Chondrocyte (in vitro differentiated cells): Measurements from ENCODE around the gene HSD17B8. TPM values are rescaled to one million over a fixed set of nuclear protein-coding genes. Genes with fewer than 3 reads are reported as not detected.

Experiments
- DNase-seq: peaks from one replicate; pipeline ENCODE4 v3.0.0; 2021; ENCODE audit warnings: mixed read lengths, low spot score
- H3K27ac Mint-ChIP-seq: one replicate; pipeline ENCODE4 v1.8.0; 2021; ENCODE audit warnings: mild to moderate bottlenecking, moderate library complexity, mixed read lengths; ENCODE audit not compliant: unreplicated experiment
- H3K27me3 Mint-ChIP-seq: 2 replicates; pipeline ENCODE4 v1.8.0; 2021; ENCODE audit warnings: low read depth, mixed read lengths
- H3K36me3 Mint-ChIP-seq: 2 replicates; pipeline ENCODE4 v1.8.0; 2021; ENCODE audit warnings: low read depth, mixed read lengths
- H3K4me1 Mint-ChIP-seq: 2 replicates; pipeline ENCODE4 v1.8.0; 2021; ENCODE audit warnings: low read depth, mild to moderate bottlenecking, mixed read lengths
- H3K4me3 Mint-ChIP-seq: one replicate; pipeline ENCODE4 v1.8.0; 2021; ENCODE audit warnings: mild to moderate bottlenecking, moderate library complexity, mixed read lengths; ENCODE audit not compliant: unreplicated experiment
- H3K9me3 Mint-ChIP-seq: 2 replicates; pipeline ENCODE4 v1.8.0; 2021; ENCODE audit warnings: low read depth, mixed read lengths
- total RNA-seq: library from RNA; stranded (reverse); gene quantifications from 3 replicates; pipeline ENCODE4 v1.2.1, GENCODE V29; 2021
- TF ChIP-seq, protein P1 (sequence below): fragments of 200-600 bp; sonication (generic); IDR thresholded peaks from 2 replicates; pipeline ENCODE4 v1.5.0; 2021; ENCODE audit warnings: antibody characterized with exemption, mild to moderate bottlenecking, moderate library complexity

HSD17B8 gene
- total RNA-seq, 1 donor from 2014 or later = 0.60 TPM

DNA sequence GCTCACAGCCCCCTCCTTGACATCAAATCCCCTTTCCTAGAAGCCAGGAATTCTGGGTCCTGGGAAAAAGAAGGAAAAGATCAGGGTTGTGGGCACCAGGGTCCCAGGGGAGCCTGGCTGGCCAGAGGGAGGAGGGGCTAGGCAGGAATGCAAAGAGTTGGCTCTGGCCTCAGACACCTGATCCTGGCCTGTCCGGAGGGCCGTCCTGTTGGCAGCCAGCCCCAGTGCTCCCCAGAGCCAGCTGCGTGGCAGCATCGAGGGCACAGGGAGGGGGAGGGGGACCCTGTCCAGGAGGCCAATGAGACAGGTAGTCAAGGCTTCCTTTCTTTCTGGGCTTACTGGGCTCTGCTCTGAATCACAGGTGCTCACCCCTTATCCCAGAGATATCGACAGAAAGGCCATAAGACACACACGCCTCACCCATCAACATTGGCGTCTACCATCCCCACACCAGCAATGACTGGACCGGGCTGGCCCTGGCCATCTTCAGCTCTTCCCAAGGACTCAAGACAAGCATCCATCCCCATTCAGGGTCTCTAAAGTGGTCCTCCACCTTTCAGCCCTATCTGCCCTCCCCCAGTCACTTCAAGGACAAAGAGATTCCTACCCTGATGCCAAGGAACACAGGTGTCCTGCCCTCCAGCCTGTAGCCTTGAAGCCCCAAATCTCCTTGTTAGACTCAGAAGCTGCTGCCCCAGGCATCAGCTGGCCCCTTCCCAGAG is 12.9 kb upstream of the HSD17B8 start:
- Mint-ChIP-seq H3K4me3 (peak overlapping the region; percentile 35), H3K4me1 (peaks cover 27% of the 10 kb centered on the region), H3K27ac (peak overlapping the region; percentile 79), H3K36me3 (peaks cover 23% of the 10 kb centered on the region), H3K27me3 (peaks cover 3% of the 10 kb centered on the region), H3K9me3 (no peaks in the 10 kb centered on the region)
- TF ChIP-seq, protein P1, sequence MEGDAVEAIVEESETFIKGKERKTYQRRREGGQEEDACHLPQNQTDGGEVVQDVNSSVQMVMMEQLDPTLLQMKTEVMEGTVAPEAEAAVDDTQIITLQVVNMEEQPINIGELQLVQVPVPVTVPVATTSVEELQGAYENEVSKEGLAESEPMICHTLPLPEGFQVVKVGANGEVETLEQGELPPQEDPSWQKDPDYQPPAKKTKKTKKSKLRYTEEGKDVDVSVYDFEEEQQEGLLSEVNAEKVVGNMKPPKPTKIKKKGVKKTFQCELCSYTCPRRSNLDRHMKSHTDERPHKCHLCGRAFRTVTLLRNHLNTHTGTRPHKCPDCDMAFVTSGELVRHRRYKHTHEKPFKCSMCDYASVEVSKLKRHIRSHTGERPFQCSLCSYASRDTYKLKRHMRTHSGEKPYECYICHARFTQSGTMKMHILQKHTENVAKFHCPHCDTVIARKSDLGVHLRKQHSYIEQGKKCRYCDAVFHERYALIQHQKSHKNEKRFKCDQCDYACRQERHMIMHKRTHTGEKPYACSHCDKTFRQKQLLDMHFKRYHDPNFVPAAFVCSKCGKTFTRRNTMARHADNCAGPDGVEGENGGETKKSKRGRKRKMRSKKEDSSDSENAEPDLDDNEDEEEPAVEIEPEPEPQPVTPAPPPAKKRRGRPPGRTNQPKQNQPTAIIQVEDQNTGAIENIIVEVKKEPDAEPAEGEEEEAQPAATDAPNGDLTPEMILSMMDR = no peak
- no peak for DNase-seq

DNA sequence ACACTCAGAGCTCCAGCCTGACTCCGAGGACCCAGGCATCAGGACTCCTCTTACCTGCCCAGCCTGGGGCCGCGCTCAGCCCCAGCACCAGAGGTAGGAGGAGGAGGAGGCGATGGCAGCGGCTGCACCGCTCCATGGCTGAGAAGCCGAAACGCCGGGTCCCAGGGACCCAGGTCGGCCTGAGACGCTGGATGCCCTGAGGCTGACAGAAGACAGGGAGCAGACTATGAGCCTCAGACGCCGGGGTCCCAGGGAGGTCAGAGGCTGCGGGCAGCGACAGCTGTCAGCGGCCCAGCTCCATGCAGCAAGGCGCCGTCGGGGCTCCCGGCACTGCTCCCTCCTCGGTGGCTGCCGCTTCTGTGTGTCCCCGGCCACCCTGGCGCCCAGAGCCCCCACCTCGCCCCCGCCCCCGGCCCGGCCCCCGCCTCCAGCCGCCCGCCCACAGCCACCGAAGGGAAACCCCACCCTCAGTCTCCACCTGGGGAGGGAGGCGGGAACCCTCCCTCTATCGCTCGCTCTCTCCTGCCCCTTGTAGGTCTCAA is 12.3 kb upstream of the HSD17B8 start, which contains the start of gene COL11A2:
Gene COL11A2 (minus strand): TSS at position 363 of the 542 bp plus-strand sequence. CDS start 227 bp downstream, at position 136.
- Mint-ChIP-seq H3K9me3 (no peaks in the 10 kb centered on the region), H3K4me3 (peak within 1 kb of the TSS; percentile 67), H3K4me1 (peaks cover 29% of the 10 kb centered on the region), H3K36me3 (peaks cover 24% of the 10 kb centered on the region), H3K27ac (peak within 1 kb of the TSS; percentile 79), H3K27me3 (peaks cover 3% of the 10 kb centered on the region)
- DNase-seq = no peak
- TF ChIP-seq, protein P1 = no peak

DNA sequence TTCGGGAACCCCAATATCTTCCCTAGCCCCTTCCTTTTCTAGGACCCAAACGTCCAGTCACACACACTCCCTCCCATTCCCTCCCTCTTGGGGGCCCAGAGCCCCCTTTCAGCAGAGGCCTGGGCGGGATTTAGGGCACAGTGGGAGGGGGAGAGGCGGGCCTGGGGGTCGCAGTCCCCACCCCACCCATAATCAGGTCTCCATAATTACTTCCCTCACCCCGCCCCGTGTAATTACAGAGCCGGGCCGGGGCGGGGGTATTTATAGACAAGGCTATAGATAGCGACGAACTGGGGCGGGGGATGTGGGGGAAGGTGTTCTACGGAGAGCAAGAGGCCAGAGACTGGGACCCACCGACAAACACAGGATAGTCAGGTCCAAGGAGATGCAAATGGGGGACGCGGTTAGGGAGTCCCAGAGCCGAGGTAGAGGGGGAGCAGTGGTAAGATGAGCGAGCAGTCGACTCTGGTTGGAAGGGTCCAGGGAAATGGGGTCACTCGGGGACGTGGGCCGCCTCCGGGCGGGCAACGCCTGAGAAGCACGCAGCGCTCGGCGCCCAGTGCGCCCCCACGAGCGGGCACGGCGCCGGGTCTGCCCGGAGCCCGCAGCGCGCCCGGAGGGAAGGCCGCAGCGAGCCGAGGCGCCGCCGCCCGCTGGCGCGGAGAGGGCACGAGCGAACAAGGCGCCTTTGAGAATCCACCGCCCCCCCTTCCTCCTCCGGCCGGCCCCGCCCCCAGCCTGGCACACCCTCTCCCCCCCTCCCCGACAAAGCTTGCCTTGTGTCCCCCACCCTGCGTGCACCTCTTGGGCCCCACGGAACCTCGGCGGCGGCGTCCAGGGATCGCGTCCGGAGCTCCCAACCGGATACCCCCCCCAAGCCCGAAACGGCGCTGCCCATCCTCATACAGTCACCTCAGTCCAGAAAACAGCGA is 11.5 kb upstream of the HSD17B8 start:
- Mint-ChIP-seq H3K9me3 (no peaks in the 10 kb centered on the region), H3K27ac (peak overlapping the region; percentile 65), H3K36me3 (peaks cover 20% of the 10 kb centered on the region), H3K27me3 (peaks cover 3% of the 10 kb centered on the region), H3K4me3 (peak overlapping the region; percentile 67), H3K4me1 (peaks cover 37% of the 10 kb centered on the region)
- TF ChIP-seq, protein P1 = peak; percentile 17
- DNase-seq = peak; percentile 69

DNA sequence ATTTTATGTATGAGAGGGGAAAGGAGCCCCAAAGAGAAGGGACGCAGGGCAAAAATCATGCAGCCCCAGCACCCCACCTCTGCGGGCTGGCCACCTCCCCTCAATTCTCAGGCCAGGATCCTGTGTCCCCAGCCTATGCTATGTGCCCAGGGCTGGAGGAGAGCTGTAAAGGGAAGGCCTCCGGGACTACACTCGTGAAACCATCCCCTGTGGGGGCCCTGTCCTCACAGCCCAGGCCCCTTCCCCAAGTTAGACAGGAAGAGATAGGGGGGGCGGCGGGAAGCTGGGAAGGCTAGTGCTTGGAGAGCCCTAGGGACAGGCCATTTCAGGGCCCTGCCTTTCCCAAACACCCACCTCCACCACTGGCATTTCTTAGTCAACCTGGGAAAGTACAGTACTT is 10.8 kb upstream of the HSD17B8 start:
- Mint-ChIP-seq H3K36me3 (peaks cover 20% of the 10 kb centered on the region), H3K27me3 (peaks cover 3% of the 10 kb centered on the region), H3K4me1 (peaks cover 43% of the 10 kb centered on the region), H3K27ac (peak overlapping the region; percentile 32), H3K4me3 (peak overlapping the region; percentile 53), H3K9me3 (no peaks in the 10 kb centered on the region)
- peak; percentile 68 for DNase-seq
- TF ChIP-seq, protein P1 = no peak
